ENCODE data around the gene CRIP2.

The CRIP2 gene

DNA sequence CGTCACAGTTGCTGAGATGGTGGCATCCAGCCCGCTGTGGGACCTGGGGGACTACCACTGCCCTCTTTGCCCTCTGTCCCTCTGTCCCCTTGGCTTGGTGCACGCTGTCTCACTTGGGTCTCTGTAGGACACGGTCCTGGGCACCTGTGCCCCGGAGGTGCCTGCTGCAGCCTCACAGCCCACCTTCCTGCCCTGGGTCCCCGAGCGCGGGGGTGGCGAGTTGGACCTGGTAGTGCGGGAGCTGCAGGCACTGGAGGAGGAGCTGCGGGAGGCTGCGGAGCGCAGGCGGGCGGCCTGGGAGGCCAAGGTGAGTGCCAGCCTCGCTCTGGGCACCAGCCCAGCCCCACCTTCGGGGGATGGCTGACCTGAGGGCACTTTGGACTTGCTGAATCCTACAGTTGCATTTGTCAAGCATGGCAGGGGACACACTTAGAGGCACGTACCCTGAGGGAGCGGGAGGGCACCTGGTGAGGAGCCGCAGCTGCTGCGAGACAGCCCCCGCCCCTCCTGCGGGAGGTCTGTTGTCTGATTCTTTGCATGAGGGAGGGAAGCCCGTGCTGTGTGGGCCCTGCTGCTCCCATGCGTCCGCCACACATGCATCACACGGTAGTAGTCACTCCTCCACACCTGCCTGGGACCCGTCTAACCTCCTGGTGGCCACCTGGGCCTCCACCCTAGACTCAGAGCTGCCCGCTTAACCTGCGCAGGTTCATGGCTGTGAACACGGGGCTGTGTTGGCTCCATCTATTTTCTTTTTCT, 23.2 kb downstream of the CRIP2 start:
- no peak for TF ChIP-seq Cebpa-rat (IDR thresholded peaks at IDR 0.05)
- Histone ChIP-seq H3K36me3 (peaks cover 0 to 42% (median 12%) of the 10 kb centered on the region in 11 experiments; a peak in 14 of 22 replicates), H3K4me2 (no peak overlapping the region), H3K9me3 (replicated peaks in 1 of 11) (no peaks in the 10 kb centered on the region), H3K4me1 (peaks cover 0 to 7% (median 3%) of the 10 kb centered on the region in 10 experiments; a peak in 7 of 20 replicates), H3K27ac (no peak overlapping the region), H3K27me3 (no peaks in the 10 kb centered on the region), H4K20me1 (peaks cover 0 to 77% (median 2%) of the 10 kb centered on the region in 11 experiments; a peak in 10 of 22 replicates), H3K4me3 (no peak overlapping the region), H3K9ac (0 out of 22 replicates have a peak overlapping the region, but pooled peaks of 1 of the 11 experiments have one; percentile 13)

DNA sequence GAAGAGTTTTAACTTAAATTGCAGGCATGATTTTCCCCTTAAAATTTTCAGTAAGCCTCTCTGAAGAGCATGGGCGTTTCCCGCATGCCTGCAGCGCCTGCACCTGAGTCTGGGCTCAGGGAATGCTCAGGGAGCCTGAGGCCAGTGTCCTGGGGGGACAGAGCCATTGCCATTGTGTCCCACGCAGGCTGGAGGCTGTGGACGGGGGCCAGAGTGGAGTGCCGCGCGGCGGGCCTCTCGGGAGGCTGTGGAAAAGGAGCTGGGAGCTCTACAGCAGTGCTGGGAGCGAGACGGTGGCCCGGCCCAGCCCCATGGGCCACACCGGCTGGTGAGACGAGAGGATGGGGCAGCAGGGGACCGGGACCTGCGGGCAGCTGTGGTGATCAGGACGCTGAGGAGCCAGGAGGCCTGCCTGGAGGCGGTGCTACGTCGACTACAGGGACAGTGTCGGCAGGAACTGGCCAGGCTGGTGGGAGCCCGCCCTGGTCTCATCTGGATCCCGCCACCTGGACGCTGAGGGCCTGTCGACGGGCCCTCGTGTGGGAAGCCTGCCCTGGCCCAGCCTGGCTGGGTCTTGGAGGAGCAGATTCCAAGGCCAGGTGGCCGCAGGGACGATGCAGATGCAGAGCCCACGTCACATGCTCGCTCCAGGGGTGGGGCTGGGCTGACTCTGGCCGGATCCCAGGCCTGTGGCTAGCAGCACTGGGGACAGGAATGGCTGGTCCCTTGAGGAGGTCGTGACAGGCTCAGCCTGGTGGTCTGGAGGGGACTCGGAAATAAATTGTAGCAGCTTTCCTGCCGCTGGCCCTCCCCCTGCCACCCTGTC, 24.0 kb downstream of the CRIP2 start:
- Histone ChIP-seq H3K27ac (no peak overlapping the region), H3K9me3 (replicated peaks in 1 of 11) (no peaks in the 10 kb centered on the region), H3K4me1 (peaks cover 0 to 15% (median 6%) of the 10 kb centered on the region in 10 experiments; a peak in 10 of 20 replicates), H3K4me3 (no peak overlapping the region), H3K4me2 (no peak overlapping the region), H3K36me3 (peaks cover 0 to 38% (median 11%) of the 10 kb centered on the region in 11 experiments; a peak in 13 of 22 replicates), H3K9ac (no peak overlapping the region), H4K20me1 (peaks cover 0 to 76% (median 0%) of the 10 kb centered on the region in 11 experiments; a peak in 10 of 22 replicates), H3K27me3 (no peaks in the 10 kb centered on the region)
- TF ChIP-seq Cebpa-rat (IDR thresholded peaks at IDR 0.05): no peak

DNA sequence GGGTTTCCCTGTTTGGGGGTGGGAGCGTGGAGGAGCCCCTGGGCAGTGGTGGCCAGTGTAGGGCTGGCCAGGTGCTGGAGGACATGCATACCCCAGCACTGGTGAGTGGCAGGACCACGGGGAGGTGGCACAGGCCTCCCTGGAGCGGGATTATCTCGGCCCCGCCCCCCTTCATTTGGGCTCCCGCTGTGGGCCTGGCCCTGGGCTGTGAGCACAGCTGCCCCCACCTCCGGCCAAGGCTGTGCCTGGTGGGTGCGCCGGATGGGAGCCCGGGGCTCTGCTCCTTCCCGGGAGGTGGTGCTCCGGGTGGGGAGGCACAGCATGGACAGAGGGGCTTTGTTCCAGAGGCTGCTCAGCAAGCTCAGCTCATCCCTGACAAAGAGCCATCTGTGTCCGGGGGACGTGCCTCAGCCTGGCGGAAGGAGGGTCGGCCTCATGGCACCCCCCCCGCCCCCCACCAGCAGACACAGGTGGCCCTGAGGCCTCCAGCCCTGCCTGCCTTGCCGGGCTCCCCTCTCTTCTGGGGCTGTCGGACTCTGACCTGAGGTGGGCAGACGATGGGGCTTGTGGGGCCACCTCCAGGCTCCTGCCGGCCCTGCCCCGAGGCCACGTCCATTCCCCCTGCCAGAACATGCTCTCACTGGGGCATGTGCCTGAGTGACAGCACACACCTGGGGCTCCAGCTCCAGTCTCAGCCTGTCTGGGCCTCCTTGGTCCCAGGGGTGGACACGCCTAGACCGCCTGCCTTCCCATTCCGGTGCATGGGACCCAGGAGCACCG, 24.8 kb downstream of the CRIP2 start:
- no peaks in the 10 kb centered on the region for H3K9me3 ChIP-seq (replicated peaks in 1 of 11)
- H3K4me3 ChIP-seq: no peak overlapping the region
- H3K4me2 ChIP-seq: no peak overlapping the region
- H3K36me3 ChIP-seq: peaks cover 0 to 35% (median 11%) of the 10 kb centered on the region in 11 experiments; a peak in 13 of 22 replicates
- no peak overlapping the region for H3K9ac ChIP-seq
- H3K27ac ChIP-seq: no peak overlapping the region
- peaks cover 0 to 23% (median 12%) of the 10 kb centered on the region in 10 experiments; a peak in 17 of 20 replicates for H3K4me1 ChIP-seq
- H4K20me1 ChIP-seq: peaks cover 0 to 71% (median 0%) of the 10 kb centered on the region in 11 experiments; a peak in 9 of 22 replicates
- no peaks in the 10 kb centered on the region for H3K27me3 ChIP-seq
- TF ChIP-seq Cebpa-rat (IDR thresholded peaks at IDR 0.05): no peak

DNA sequence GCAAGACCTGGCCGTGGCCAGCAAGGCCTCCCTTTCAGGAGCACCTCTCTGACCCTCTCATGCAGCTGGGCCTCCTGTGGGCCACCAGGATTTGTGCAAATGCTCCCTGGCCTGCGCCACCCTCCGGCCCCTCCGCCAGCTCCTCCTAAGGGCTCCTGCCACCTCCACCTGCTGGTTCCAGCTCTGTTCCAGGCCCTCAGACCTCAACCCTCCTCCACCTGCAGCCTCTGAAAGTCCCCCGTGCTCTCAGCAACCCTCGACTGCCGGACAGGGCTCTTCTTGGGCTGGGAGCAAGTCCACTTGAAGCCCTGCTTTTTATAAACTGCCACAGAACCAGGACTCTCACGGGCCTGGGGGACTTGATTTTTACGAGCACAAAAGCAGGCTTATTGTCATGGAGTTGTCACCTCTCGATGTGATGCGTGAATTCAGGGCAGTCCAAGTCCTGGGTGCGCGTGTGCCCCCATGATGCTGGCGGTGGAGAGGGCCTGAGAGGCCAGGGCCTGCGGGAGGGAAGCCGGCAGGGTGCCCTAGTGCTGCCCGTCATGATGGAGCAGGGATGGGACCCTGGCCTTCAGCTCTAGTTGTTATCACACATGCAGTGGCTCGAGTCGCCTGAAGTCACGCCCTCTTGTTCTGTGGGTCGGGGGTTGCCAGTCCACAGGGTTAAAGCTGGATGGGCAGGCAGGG, 25.6 kb downstream of the CRIP2 start:
- Histone ChIP-seq H3K27ac (0 out of 22 replicates have a peak overlapping the region, but pooled peaks of 1 of the 11 experiments have one; percentile 14), H3K4me2 (no peak overlapping the region), H3K9ac (peak overlapping the region in 1 of 11 experiments; percentile 36; a peak in 2 of 22 replicates), H3K4me3 (no peak overlapping the region), H3K27me3 (no peaks in the 10 kb centered on the region; a peak in 1 of 22 replicates), H4K20me1 (peaks cover 0 to 64% (median 0%) of the 10 kb centered on the region in 11 experiments; a peak in 8 of 22 replicates), H3K9me3 (replicated peaks in 1 of 11) (no peaks in the 10 kb centered on the region), H3K4me1 (peaks cover 0 to 30% (median 19%) of the 10 kb centered on the region in 10 experiments; a peak in 17 of 20 replicates), H3K36me3 (peaks cover 0 to 32% (median 11%) of the 10 kb centered on the region in 11 experiments; a peak in 12 of 22 replicates)
- TF ChIP-seq Cebpa-rat (IDR thresholded peaks at IDR 0.05): no peak

DNA sequence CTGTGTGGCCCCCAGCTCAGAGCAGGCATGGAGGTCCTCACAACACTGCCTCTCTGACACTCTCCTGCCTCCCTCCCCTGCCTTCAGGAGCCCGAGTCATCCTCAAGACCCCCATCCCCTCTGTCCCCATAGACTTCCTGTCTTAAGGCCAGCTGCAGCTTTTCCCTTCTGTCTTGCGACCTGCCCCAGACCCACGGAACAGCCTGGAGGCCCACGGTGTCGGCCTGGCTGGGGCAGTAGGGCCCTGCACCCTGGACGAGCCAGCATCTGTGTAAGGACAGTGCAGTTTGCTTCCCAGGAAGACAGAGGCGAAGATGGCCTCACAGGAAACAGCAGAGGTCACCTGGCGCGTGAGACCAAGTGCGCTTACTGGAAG, 26.1 kb downstream of the CRIP2 start:
- peaks cover 0 to 32% (median 11%) of the 10 kb centered on the region in 11 experiments; a peak in 10 of 22 replicates for H3K36me3 ChIP-seq
- H3K27me3 ChIP-seq: no peaks in the 10 kb centered on the region; a peak in 1 of 22 replicates
- H3K4me1 ChIP-seq: peaks cover 0 to 32% (median 22%) of the 10 kb centered on the region in 10 experiments; a peak in 17 of 20 replicates
- 0 out of 22 replicates have a peak overlapping the region, but pooled peaks of 1 of the 11 experiments have one; percentile 14 for H3K27ac ChIP-seq
- H3K4me2 ChIP-seq: no peak overlapping the region
- no peak overlapping the region for H3K4me3 ChIP-seq
- peaks cover 0 to 59% (median 0%) of the 10 kb centered on the region in 11 experiments; a peak in 7 of 22 replicates for H4K20me1 ChIP-seq
- TF ChIP-seq Cebpa-rat (IDR thresholded peaks at IDR 0.05): no peak
- peak overlapping the region in 1 of 11 experiments; percentile 36; a peak in 1 of 22 replicates for H3K9ac ChIP-seq
- H3K9me3 ChIP-seq (replicated peaks in 1 of 11): no peaks in the 10 kb centered on the region

DNA sequence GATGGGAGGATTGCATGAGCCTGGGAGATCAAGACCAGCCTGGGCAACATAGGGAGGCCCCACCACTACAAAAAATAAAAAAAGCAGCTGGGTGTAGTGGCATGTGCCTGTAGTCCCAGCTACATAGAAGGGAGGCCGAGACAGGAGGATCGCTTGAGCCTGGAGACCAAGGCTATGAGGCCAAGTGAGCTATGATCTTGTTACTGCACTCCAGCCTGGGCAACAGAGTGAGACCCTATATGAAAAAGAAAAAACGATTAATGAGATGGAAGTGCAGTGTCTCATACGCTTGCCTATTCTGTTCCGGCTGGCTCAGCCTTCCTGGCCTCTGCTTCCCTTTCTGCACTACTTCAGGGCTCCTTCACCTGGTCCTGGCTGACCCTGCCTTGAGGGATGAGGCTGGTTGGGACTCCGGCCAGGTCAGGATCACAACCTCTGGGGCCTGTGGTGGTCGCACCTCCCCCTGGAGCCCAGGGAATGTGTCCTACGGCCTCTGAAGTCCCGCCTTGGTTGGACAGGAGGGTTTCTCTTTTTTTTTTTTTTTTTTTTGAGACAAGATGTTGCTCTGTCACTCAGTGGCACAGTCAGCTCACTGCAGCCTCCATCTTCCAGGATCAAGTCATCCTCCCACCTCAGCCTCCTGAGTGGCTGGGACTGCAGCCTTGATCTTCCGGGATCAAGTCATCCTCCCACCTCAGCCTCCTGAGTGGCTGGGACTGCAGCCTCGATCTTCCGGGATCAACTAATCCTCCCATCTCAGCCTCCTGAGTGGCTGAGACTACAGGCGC, 27.1 kb downstream of the CRIP2 start:
- Histone ChIP-seq H4K20me1 (peaks cover 0 to 54% (median 0%) of the 10 kb centered on the region in 11 experiments; a peak in 7 of 22 replicates), H3K36me3 (peaks cover 0 to 26% (median 11%) of the 10 kb centered on the region in 11 experiments; a peak in 10 of 22 replicates), H3K27ac (no peak overlapping the region), H3K4me1 (peaks cover 0 to 32% (median 22%) of the 10 kb centered on the region in 10 experiments; a peak in 17 of 20 replicates), H3K9ac (no peak overlapping the region), H3K27me3 (no peaks in the 10 kb centered on the region; a peak in 1 of 22 replicates), H3K4me3 (no peak overlapping the region), H3K9me3 (replicated peaks in 1 of 11) (no peaks in the 10 kb centered on the region), H3K4me2 (no peak overlapping the region)
- TF ChIP-seq Cebpa-rat (IDR thresholded peaks at IDR 0.05): no peak
